Measurements from ENCODE around the gene ABCF2. TPM values are rescaled to one million over a fixed set of nuclear protein-coding genes. Genes with fewer than 3 reads are reported as not detected.

ABCF2 gene
- total RNA-seq, 1 experiment from 2014 or later, result 77.6 TPM

DNA sequence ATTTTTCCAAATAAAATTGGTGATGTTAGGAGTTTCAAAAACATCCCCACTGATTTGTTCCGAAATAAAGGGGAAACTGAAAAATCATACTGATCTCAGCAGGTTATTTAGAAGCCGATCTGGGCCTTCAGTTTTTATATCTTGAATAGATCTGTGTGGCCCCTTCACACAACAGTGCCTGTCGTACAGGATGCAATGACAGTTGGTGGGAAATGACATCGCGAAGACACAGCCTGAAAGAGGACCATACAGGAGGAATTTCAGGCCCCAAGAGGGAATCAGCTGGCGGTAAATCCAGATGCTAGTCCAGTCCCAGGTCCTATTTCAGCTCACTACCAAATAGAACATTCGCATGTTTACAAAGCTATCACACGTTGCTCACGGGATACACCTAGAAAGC, 19.7 kb downstream of the ABCF2 start:
- no peak overlapping the region for H3K27ac ChIP-seq
- DNase-seq, result no peak
- H3K27me3 ChIP-seq, result peaks cover 12% of the 10 kb centered on the region
- peaks cover 4% of the 10 kb centered on the region; the same call in 1 of the 2 replicates for H3K36me3 ChIP-seq
- no peak overlapping the region for H3K4me3 ChIP-seq
- no peaks in the 10 kb centered on the region for H3K4me1 ChIP-seq
- H3K9me3 ChIP-seq (replicated peaks), result no peaks in the 10 kb centered on the region

DNA sequence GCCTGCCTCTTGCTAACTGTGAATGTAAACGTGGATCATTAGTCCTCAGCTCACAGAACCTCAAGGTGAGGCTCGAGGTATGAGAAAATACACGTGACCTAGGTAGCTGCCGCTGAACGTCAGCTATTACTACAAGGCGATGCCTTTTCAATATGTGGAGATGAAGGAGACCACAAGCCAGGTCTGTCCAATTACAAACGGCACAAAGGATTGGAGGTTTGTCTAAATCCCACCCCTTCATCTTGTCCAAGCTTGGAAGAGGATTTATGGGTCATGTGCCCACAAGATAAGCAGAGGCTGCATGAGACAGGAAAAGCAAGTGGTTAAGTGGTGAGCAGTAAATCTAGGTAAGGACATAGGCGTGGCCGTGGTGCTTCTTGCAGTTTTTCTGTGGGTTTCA, 20.1 kb downstream of the ABCF2 start:
- no peaks in the 10 kb centered on the region for H3K36me3 ChIP-seq
- H3K27me3 ChIP-seq, result peaks cover 15% of the 10 kb centered on the region
- H3K9me3 ChIP-seq (replicated peaks), result no peaks in the 10 kb centered on the region
- no peak for DNase-seq
- no peak overlapping the region for H3K27ac ChIP-seq
- no peak overlapping the region for H3K4me3 ChIP-seq
- no peaks in the 10 kb centered on the region for H3K4me1 ChIP-seq

DNA sequence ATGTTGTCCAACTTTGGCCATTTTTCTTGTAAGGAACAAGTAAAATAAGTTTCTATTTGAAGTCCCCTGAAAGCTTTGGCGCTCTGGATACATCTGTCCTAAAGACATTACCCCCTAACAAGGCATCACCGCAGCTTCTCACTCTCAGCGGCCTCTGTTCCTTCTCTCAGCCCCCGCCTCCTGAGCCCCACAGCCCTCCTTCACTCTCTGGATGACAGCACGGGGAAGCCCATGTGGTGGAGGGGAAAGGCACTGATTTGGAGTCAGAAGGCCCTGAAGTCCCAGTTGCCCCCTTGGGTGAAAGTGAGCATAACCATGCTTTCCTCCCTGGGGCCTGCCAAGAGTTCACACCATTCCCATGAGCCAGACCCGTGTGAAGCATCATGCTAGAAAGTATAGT, 21.3 kb downstream of the ABCF2 start:
- no peak overlapping the region for H3K4me3 ChIP-seq
- no peaks in the 10 kb centered on the region for H3K36me3 ChIP-seq
- no peak for DNase-seq
- no peak overlapping the region for H3K27ac ChIP-seq
- H3K9me3 ChIP-seq (replicated peaks), result no peaks in the 10 kb centered on the region
- peaks cover 22% of the 10 kb centered on the region for H3K27me3 ChIP-seq
- H3K4me1 ChIP-seq, result no peaks in the 10 kb centered on the region

DNA sequence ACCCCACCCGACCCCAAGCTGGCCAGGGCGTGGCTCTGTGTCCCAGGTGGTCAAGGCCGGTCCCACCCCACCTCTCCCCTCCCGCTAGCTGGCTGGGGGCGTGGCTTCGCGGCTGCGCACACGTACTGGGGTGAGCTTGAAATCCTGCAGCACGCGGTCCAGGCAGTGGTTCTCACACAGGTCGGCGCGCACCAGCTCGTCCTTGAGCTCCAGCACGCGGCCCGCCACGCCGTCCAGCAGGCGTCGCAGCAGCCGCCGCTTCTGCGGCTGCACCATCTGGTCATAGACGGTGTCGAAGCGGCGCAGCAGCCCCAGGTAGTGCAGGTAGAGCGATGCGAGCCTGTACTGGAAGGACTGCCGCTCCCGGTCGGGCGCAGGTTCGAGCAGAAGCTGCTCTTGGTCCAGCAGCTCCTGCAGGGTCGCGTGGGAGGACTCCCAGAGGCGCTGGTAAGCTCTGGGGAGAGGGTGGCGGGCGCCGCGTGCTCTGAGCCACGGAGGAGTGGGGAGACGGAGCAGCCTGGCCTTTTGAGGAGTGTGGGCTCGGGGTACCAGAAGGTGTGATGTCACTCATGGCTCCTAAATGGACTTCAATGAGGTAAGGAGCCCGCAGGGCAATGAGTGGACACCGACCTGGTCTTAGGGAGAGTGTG, 22.5 kb downstream of the ABCF2 start:
- H3K27ac ChIP-seq, result no peak overlapping the region
- H3K27me3 ChIP-seq, result peaks cover 33% of the 10 kb centered on the region
- H3K9me3 ChIP-seq (replicated peaks), result no peaks in the 10 kb centered on the region
- H3K4me1 ChIP-seq, result no peaks in the 10 kb centered on the region
- H3K4me3 ChIP-seq, result no peak overlapping the region
- no peaks in the 10 kb centered on the region for H3K36me3 ChIP-seq
- DNase-seq, result no peak

DNA sequence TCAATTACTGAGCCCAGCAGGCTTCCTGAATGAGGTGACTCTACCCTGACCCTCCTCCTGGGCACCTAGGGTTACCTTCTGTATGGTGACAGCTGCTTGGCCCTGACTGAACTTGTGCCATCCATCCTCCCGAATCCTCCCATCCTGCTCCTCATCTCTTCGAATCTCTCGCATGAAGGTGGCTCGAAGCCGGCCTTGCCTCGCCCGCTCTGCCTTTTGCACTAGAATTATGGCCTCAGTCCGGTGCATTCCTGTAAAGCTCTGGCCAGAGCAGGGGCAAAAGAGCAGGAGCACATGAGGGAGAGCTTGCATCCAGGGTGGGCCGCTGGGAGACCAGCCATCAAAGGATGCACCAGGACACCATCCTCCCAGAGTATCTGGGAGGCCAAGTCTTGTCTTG, 24.2 kb downstream of the ABCF2 start:
- H3K27ac ChIP-seq, result no peak overlapping the region
- no peak overlapping the region for H3K4me3 ChIP-seq
- no peaks in the 10 kb centered on the region for H3K9me3 ChIP-seq (replicated peaks)
- H3K36me3 ChIP-seq, result no peaks in the 10 kb centered on the region
- DNase-seq, result no peak
- H3K4me1 ChIP-seq, result no peaks in the 10 kb centered on the region
- H3K27me3 ChIP-seq, result peaks cover 44% of the 10 kb centered on the region

DNA sequence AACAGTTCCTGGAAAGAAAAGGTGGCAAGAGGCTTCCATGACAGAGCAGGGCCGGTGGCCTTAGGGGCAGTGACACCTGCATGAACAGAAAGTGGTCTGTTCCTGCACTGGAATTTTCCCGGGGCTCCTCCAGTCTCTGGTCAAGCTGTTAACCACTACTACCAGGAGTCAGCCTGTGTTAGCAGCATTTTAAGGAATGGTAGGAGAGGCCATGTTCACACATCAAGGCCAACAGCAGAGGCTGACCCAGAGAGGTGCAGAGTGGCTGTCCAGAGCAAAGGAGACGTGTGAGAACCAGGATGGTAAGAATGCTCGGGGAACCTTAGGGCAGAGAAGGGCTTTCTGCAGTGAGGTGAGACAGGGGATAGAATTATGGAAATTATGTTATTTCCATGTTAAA, 25.3 kb downstream of the ABCF2 start:
- Histone ChIP-seq H3K27me3 (peaks cover 46% of the 10 kb centered on the region), H3K4me1 (no peaks in the 10 kb centered on the region), H3K27ac (no peak overlapping the region), H3K36me3 (no peaks in the 10 kb centered on the region), H3K9me3 (replicated peaks) (no peaks in the 10 kb centered on the region), H3K4me3 (no peak overlapping the region)
- DNase-seq, result no peak

DNA sequence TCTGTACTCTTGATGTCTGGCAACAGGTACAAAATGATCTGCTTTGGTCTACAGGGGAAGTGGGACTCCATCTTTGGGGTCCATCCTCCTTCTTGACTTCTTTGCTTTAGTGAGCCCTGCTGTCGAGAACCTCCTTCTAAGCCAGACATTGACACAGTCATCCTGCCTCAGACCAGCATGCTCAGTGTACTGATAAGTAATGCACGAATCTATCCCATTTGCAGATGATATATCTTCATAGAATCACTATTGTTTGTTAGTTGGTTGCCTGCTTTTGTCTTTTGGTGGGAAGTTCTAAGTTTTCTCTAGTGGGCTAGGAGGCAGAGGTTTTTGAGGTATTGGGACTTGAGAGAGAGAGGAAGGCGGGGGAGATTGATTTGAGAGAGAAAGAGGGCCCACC, 25.7 kb downstream of the ABCF2 start:
- Histone ChIP-seq H3K4me1 (no peaks in the 10 kb centered on the region), H3K4me3 (no peak overlapping the region), H3K36me3 (no peaks in the 10 kb centered on the region), H3K27ac (no peak overlapping the region), H3K27me3 (peaks cover 50% of the 10 kb centered on the region), H3K9me3 (replicated peaks) (no peaks in the 10 kb centered on the region)
- DNase-seq, result no peak

DNA sequence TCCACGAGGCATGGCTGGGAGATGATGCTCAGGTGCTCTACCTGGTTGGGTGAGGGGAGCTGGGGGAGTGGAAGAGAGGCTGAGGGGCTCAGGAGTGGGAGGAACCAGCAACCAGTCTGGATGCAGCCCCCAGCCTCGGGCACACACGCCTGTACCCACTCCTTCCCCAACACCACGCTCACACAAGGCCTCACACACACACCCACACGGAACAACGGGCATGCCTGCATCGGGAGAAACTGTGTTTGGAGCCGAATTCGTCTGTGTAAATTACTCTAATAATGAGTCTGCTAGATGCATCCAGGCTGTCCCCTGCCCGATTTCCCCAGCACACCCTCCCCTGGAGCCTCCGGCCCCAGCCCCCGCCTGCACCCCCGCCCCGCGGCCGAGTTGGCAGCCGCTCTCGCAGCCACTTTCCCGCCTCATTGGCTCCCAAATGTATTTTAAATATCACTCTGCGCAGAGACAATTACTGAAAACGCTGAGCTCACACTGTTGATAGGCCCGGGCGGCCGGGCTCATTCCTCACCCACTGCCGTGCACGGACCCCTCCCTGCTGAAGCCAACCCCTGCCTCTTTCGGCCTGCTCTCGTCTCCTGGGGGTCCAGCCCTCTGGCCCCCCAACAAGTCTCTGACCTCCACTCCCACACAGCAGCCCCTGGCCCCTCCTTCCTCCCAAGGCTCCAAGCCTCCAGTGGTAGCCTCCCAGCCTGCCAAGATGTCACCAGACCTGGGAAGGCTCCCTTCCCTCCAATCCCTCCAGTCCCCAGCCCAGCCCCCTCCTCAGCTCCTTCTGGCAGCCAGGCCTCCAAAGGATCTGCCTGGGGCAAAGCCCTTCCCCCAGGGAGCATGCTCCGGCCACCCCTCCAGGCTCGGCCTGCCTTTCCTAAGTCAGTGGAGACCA, 27.8 kb downstream of the ABCF2 start:
- no peak for DNase-seq
- no peaks in the 10 kb centered on the region for H3K4me1 ChIP-seq
- H3K36me3 ChIP-seq, result no peaks in the 10 kb centered on the region
- no peak overlapping the region for H3K27ac ChIP-seq
- H3K4me3 ChIP-seq, result no peak overlapping the region
- peaks cover 51% of the 10 kb centered on the region for H3K27me3 ChIP-seq
- H3K9me3 ChIP-seq (replicated peaks), result no peaks in the 10 kb centered on the region

DNA sequence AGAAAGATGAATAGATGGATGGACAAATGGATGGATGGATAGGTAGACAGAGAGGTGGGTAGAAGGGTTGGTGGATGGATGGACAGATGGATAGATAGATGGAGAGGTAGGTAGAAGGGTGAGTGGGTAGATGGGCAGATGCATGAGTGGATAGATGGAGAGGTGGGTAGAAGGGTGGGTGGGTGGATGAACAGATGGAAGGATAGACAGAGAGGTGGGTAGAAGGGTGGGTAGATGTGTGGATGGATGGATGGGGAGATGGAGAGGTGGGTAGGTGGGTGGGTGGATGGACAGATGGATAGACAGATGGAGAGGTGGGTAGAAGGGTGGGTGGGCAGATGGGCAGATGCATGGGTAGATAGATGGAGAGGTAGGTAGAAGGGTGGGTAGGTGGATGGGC, 29.1 kb downstream of the ABCF2 start:
- H3K9me3 ChIP-seq (replicated peaks), result no peaks in the 10 kb centered on the region
- no peak for DNase-seq
- H3K4me3 ChIP-seq, result no peak overlapping the region

DNA sequence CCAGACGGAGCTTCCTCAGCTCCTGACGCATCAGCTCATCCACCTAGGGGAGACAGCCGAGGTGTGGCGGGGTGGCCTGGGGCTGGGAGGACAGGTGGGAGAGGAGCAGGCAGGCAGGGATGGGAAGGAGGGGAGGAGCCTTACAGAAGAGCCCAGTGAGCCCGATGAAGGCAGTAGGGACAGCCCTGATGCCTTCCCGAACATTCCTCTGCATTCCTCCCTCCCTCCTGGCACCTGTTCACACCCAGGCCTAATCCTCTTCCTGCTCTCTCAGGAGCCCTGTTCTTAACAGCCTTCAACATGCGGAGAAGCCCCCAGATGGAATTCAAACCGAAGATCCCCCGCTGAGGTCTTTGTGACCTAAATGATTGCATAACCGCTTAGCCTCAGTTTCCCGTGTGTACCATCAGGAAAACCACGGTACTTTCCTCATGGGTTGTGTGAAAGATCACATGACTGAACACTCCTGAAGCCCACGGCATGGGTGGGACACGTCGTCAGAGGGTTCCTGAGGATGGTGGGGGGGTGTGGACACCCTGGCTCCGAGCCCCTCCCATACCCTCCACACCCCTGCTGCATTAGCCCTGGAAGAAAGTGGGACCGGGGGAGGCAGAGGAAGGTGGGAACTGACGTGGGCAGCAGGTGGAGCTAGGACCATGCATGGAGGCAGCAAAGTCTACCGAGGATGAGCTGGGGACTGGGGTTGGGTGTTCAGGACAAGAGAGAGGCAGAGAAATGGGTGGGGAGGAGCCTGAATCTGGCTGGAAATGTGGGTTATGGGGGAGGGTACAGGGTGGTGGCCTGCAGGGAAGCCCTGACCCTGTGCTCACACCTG, 31.2 kb downstream of the ABCF2 start:
- Histone ChIP-seq H3K4me1 (no peaks in the 10 kb centered on the region), H3K4me3 (no peak overlapping the region), H3K27me3 (peaks cover 50% of the 10 kb centered on the region), H3K9me3 (replicated peaks) (no peaks in the 10 kb centered on the region), H3K36me3 (no peaks in the 10 kb centered on the region), H3K27ac (no peak overlapping the region)
- DNase-seq, result no peak

More for the DNA sequence above, 29.1 kb downstream of the ABCF2 start:
- Histone ChIP-seq H3K4me1 (no peaks in the 10 kb centered on the region), H3K27ac (no peak overlapping the region), H3K27me3 (peaks cover 55% of the 10 kb centered on the region), H3K36me3 (no peaks in the 10 kb centered on the region)

DNA sequence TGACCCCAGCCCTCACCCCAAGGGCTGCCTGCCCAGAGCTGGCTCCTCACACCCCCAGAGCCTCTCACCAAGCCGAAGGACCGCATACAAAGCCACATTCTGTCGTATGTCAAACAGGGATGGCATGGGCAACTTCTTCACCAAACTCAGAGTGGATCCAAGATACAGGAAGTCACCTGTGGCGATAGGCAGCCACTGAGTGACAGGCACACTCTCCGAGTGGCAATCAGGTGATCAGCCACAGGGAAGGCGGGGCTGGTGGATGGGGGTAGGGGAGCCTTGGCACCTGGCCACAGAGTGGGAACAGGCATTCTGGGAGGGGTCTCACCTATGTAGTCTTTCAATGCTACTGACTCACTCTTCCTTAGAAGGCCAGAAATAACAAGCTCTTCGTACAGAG, 32.8 kb downstream of the ABCF2 start:
- Histone ChIP-seq H3K27me3 (peaks cover 43% of the 10 kb centered on the region; the same call in 1 of the 2 replicates), H3K27ac (no peak overlapping the region)

DNA sequence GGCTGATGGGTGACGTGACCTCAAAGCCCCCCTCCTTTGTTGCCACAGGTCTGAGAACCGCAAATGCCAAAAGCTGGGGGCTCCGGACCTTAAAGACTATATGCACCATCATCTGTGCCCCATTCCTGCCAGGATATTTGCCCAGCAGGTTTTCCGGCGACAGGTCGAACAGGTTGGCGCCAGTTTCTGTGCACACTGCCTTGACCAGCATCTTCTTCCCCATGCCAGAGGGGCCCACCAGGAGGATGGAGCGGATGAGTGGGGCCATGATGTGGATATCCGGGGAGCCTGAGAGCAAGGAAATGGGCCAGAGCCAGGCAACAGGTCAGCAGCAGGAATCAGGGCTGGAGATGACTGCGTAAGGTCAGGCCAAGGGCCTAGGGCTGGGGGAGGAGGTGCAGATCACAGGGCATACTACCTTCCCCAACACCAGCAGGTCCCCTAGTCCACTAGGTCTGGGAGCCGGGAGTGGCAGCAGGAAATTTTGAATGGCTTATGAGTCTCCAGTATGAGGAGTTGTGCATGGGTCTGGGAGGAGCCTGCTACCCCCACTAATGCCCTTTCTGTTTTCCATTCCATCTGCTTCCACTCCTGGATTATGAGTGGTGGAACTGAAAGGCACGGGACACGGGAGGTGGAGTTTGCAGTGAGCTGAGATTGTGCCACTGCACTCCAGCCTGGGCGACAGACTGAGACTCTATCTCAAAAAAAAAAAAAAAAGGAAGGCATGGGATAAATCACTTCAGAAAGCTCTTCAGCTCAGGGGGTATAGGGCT, 33.6 kb downstream of the ABCF2 start:
- Histone ChIP-seq H3K27me3 (peaks cover 38% of the 10 kb centered on the region; the same call in 1 of the 2 replicates), H3K4me1 (peaks cover under 1% of the 10 kb centered on the region), H3K36me3 (no peaks in the 10 kb centered on the region), H3K9me3 (replicated peaks) (no peaks in the 10 kb centered on the region), H3K27ac (no peak overlapping the region), H3K4me3 (no peak overlapping the region)
- DNase-seq, result no peak

More for the DNA sequence above, 32.8 kb downstream of the ABCF2 start:
- Histone ChIP-seq H3K36me3 (no peaks in the 10 kb centered on the region), H3K4me1 (no peaks in the 10 kb centered on the region; the same call in 1 of the 2 replicates), H3K4me3 (no peak overlapping the region), H3K9me3 (replicated peaks) (no peaks in the 10 kb centered on the region)
- DNase-seq, result no peak

DNA sequence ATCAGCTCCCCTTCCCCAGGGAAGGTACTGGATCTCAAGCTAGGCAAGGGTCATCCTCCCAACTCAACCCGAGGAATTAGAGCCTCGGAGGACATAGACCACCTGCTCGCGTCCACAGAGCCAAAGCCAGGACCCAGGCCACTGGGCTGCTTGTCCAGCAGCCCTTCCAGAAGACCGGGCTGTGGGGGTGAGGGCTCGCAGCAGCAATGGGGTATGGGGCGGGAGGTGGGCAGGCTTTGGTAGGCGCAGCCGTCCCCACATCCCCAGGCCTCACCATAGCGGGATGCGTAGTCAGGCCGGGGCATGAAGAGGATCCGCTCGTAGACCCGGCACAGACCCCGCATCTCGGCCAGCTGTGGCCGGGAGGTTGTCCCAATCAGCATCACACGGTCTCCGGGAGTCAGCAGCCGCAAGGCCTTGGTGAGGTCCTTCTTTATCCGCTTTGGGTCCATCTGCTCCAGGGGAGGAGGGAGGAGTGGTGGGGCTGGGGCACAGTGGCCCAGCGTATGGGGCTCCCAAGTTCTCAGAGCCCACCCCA, 34.9 kb downstream of the ABCF2 start:
- Histone ChIP-seq H3K27me3 (peaks cover 35% of the 10 kb centered on the region; the same call in 1 of the 2 replicates), H3K36me3 (no peaks in the 10 kb centered on the region), H3K4me1 (peaks cover 6% of the 10 kb centered on the region), H3K27ac (no peak overlapping the region), H3K4me3 (no peak overlapping the region), H3K9me3 (replicated peaks) (no peaks in the 10 kb centered on the region)
- DNase-seq, result no peak

DNA sequence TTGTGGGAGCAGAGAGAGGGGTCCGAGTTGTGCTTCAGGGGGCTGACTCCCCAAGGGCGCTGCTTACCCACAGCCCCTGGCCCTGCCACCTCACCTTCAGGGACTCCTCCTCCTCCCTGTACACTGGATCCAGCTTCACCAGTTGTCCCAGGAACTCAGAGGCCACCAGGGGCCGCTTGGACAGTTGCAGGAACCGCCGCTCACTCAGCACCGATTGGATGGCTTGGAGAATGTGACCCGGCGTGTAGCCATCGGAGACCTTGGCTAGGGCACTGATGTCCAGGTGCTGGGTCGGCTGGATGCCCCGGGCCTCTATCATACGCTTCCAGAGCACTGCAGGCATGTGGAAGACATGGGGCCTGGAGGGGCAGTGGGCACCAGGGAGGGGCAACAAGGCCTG, 35.5 kb downstream of the ABCF2 start:
- Histone ChIP-seq H3K36me3 (no peaks in the 10 kb centered on the region), H3K27me3 (peaks cover 29% of the 10 kb centered on the region; the same call in 1 of the 2 replicates), H3K9me3 (replicated peaks) (no peaks in the 10 kb centered on the region), H3K4me3 (no peak overlapping the region), H3K27ac (no peak overlapping the region), H3K4me1 (peaks cover 6% of the 10 kb centered on the region)
- no peak for DNase-seq

Measured in SJCRH30 (cell line).